Measurements from ENCODE around the gene ELMO2.

- TF ChIP-seq, protein P1, sequence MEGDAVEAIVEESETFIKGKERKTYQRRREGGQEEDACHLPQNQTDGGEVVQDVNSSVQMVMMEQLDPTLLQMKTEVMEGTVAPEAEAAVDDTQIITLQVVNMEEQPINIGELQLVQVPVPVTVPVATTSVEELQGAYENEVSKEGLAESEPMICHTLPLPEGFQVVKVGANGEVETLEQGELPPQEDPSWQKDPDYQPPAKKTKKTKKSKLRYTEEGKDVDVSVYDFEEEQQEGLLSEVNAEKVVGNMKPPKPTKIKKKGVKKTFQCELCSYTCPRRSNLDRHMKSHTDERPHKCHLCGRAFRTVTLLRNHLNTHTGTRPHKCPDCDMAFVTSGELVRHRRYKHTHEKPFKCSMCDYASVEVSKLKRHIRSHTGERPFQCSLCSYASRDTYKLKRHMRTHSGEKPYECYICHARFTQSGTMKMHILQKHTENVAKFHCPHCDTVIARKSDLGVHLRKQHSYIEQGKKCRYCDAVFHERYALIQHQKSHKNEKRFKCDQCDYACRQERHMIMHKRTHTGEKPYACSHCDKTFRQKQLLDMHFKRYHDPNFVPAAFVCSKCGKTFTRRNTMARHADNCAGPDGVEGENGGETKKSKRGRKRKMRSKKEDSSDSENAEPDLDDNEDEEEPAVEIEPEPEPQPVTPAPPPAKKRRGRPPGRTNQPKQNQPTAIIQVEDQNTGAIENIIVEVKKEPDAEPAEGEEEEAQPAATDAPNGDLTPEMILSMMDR (conservative IDR thresholded peaks at IDR 0.05 in 1 of 2, IDR thresholded peaks at IDR 0.05 in 1 of 2; ENCODE audit: extremely low read depth in 1 of 2, insufficient read depth in 1 of 2, low read depth in 1 of 2, low read length in 2 of 2) = no peak
- TF ChIP-seq EZH2 (IDR thresholded peaks at IDR 0.05; ENCODE audit: borderline replicate concordance, low read length) = no peak
Measured at GRCh38 chr20:46434597-46434996, 28.2 kb upstream of the ELMO2 start.
